ENCODE results near the gene PREP.
"Not testable (repeated sequence)": the region's sequence is repeated elsewhere in the genome, so short reads cannot be mapped to it uniquely, and the experiment has no call there.

PREP gene

GRCh38 chr6:105259913-105260889, 142.7 kb downstream of the PREP start:
- no peak for DNase-seq

- no peak for DNase-seq
These were observed 144.1 kb downstream of the PREP start for GRCh38 chr6:105258816-105259215.

- DNase-seq = no peak
These were observed 145.5 kb downstream of the PREP start for GRCh38 chr6:105257340-105257739.

GRCh38 chr6:105256619-105257018, 146.3 kb downstream of the PREP start:
- no peak for DNase-seq

GRCh38 chr6:105253787-105254186, 149.1 kb downstream of the PREP start:
- DNase-seq = no peak

- no peak for DNase-seq
These were observed 151.2 kb downstream of the PREP start for GRCh38 chr6:105251689-105252088.

- no peak for DNase-seq
These were observed 152.3 kb downstream of the PREP start for GRCh38 chr6:105250533-105250932.

- DNase-seq = no peak
These were observed 159.4 kb downstream of the PREP start for GRCh38 chr6:105243487-105243886.

GRCh38 chr6:105235155-105235554, 167.7 kb downstream of the PREP start:
- no peak for DNase-seq

GRCh38 chr6:105231771-105232170, 171.1 kb downstream of the PREP start:
- not testable (repeated sequence) for DNase-seq
